ENCODE measurements around the gene TMEM86B.
"Not testable (repeated sequence)": the region's sequence is repeated elsewhere in the genome, so short reads cannot be mapped to it uniquely, and the experiment has no call there.

TMEM86B gene

DNA sequence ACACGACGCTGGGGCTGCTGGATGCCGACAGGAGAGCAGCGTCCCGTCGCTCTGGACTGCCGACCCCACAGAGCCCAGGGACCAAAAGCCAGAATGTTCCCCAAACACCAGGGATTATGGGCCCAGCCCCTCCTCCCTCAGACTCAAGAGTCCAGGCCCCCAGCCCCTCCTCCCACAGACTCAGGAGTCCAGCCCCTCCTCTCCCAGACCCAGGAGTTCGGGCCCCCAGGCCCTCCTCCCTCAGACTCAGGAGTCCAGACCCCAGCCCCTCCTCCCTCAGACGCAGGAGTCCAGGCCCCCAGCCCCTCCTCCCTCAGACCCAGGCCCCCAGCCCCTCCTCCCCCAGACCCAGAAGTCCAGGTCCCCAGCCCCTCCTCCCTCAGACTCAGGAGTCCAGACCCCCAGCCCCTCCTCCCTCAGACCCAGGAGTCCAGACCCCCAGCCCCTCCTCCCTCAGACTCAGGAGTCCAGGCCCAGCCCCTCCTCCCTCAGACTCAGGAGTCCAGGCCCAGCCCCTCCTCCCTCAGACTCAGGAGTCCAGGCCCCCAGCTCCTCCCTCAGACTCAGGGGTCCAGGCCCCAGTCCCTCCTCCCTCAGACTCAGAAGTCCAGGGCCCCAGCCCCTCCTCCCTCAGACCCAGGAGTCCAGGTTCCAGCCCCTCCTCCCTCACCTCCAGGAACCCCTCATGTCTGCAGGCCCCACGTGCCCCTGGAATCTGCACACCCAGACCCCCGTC lies 3.7 kb downstream of the TMEM86B start:
- not testable (repeated sequence) for H3K27me3 Mint-ChIP-seq, H3K9me3 Mint-ChIP-seq, DNase-seq, H3K4me3 Mint-ChIP-seq, ATAC-seq, H3K4me1 Mint-ChIP-seq
- Mint-ChIP-seq H3K36me3 (ENCODE audit: low read depth) (peaks cover 31% of the 10 kb centered on the region), H3K27ac (peak overlapping the region; percentile 39)

DNA sequence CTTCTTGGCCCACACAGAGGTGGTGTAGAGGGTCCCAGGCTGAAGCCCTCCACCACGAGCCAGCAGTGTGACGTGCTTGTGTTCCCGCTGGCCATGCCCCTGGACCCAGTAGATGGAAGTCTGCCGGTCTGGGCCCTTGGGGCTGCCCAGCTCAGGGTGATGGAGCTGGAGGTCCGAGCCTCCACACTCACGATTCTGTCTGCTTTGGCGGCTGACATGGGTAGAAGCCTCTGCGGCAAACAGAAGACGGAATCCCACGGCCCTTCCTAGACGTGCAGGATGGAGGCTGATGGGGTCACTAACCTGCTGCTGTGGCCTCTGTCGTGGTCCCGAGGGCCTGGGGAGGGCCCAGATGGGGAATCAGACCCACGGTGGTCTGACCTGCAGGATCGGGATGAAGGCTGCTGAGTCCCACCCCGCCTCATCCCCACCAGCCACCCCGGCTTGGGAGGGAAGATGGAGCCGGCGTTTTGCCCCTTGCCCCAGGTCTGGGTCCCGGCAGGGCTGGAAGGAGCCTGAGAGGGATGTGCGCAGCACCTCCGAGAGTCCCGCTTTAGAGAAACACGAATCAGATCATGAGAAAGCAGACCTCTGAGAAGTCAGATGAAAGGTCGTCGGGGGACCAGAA lies 4.4 kb downstream of the TMEM86B start:
- H3K27ac Mint-ChIP-seq: peak overlapping the region; percentile 39
- peaks cover 2% of the 10 kb centered on the region for H3K4me1 Mint-ChIP-seq
- no peaks in the 10 kb centered on the region for H3K27me3 Mint-ChIP-seq
- no peak overlapping the region for H3K4me3 Mint-ChIP-seq
- ATAC-seq (no peak), DNase-seq (no peak)
- peaks cover 4% of the 10 kb centered on the region for H3K9me3 Mint-ChIP-seq
- peaks cover 31% of the 10 kb centered on the region for H3K36me3 Mint-ChIP-seq (ENCODE audit: low read depth)

DNA sequence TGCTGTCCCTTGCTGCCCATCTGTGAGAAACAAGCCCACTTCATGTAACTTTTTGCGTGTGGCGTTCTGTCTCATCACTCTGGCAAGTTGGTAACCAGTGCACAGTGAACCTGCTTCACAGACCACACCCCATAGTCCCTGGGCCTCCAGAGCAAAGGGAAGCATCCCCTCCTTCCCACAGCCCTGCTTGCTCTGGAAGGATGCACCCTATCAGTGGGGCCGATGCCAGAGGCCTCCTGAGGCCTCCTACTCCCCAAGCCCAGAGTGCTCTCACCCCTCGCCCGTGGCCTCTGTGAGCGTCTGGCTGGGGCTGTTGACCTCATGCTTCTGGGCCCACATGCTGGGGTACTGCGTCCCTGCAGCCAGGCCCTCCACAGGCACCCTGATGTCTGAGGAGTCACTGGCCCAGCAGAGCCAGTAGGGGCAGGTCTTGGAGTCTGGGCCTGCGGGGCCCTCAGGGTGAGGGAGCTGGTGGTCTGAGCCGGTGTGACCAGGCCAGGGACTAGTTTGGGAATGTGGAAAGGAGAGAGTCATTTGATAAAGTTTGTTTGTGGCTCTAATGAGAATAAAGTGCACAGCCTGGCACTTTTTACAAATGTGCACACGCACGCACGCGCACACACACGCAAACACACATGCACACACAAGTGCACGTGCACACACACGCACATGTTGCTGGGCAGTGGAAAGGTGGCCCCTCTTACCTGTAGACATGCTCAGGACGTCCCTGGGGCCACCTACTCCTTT lies 5.1 kb downstream of the TMEM86B start:
- peaks cover 4% of the 10 kb centered on the region for H3K9me3 Mint-ChIP-seq
- H3K27ac Mint-ChIP-seq: no peak overlapping the region
- H3K36me3 Mint-ChIP-seq (ENCODE audit: low read depth): peaks cover 31% of the 10 kb centered on the region
- peaks cover 2% of the 10 kb centered on the region for H3K4me1 Mint-ChIP-seq
- H3K4me3 Mint-ChIP-seq: no peak overlapping the region
- no peaks in the 10 kb centered on the region for H3K27me3 Mint-ChIP-seq
- no peak for DNase-seq
- ATAC-seq: no peak

DNA sequence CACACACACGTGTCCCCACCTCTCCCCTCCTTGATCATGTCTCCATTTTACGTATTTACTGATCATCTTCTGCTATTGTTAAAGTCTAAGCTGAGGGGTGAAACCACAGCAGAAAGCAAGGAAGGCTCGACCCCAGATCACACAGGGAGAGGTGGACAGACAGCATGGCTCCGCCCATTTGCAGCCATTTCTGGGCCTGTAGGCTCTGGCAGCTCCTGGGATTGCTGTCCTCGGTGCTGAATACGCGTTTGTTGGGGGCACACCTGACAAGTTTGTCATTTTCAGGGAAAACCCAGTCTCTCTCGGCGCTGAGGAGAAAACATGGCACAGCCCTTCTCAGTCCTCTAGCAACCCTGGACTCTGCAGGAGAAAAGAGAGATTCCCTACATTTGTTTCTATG lies 8.0 kb downstream of the TMEM86B start:
- DNase-seq (no peak), ATAC-seq (no peak)
- H3K36me3 Mint-ChIP-seq (ENCODE audit: low read depth): peaks cover 18% of the 10 kb centered on the region
- H3K4me3 Mint-ChIP-seq: no peak overlapping the region
- H3K4me1 Mint-ChIP-seq: peaks cover 16% of the 10 kb centered on the region
- H3K27me3 Mint-ChIP-seq: peaks cover 8% of the 10 kb centered on the region
- peaks cover 9% of the 10 kb centered on the region for H3K9me3 Mint-ChIP-seq
- no peak overlapping the region for H3K27ac Mint-ChIP-seq

- H3K36me3 Mint-ChIP-seq (ENCODE audit: low read depth): peaks cover 18% of the 10 kb centered on the region
- H3K27me3 Mint-ChIP-seq: peaks cover 21% of the 10 kb centered on the region
- H3K4me3 Mint-ChIP-seq: peak overlapping the region; percentile 58
- H3K9me3 Mint-ChIP-seq: peaks cover 21% of the 10 kb centered on the region
- ATAC-seq (peak; percentile 87), DNase-seq (peak; percentile 58)
- peak overlapping the region; percentile 60 for H3K27ac Mint-ChIP-seq
- peaks cover 16% of the 10 kb centered on the region for H3K4me1 Mint-ChIP-seq
Observed at GRCh38 chr19:55216461-55217198, 11.9 kb downstream of the TMEM86B start.

DNA sequence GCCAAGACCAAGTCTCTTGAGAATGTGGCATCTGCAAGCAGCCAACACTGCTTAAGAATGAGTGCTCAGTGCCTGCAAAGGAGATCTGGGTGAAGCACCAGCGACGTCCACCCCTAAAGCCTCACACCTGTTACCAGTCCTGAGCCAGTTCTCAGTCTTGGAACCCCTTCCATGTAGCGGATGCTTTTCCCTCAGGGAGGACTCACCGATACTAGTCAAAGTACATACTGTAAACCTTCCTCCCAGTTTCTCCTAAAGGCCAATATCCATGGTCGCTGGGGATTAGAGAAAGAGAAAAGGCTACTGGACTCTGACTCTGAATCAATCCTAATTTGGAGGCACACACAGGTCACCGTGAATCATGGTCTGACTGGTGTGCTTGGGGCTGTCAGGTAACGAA lies 15.0 kb downstream of the TMEM86B start:
- no peak for DNase-seq
- ATAC-seq: no peak
- peaks cover 15% of the 10 kb centered on the region for H3K4me1 Mint-ChIP-seq
- no peak overlapping the region for H3K27ac Mint-ChIP-seq
- peaks cover 3% of the 10 kb centered on the region for H3K36me3 Mint-ChIP-seq (ENCODE audit: low read depth)
- H3K4me3 Mint-ChIP-seq: no peak overlapping the region
- H3K27me3 Mint-ChIP-seq: peaks cover 27% of the 10 kb centered on the region
- peaks cover 18% of the 10 kb centered on the region for H3K9me3 Mint-ChIP-seq

- Mint-ChIP-seq H3K9me3 (peaks cover 18% of the 10 kb centered on the region), H3K4me3 (no peak overlapping the region)
- ATAC-seq: no peak
Observed at GRCh38 chr19:55212447-55212846, 16.1 kb downstream of the TMEM86B start.

DNA sequence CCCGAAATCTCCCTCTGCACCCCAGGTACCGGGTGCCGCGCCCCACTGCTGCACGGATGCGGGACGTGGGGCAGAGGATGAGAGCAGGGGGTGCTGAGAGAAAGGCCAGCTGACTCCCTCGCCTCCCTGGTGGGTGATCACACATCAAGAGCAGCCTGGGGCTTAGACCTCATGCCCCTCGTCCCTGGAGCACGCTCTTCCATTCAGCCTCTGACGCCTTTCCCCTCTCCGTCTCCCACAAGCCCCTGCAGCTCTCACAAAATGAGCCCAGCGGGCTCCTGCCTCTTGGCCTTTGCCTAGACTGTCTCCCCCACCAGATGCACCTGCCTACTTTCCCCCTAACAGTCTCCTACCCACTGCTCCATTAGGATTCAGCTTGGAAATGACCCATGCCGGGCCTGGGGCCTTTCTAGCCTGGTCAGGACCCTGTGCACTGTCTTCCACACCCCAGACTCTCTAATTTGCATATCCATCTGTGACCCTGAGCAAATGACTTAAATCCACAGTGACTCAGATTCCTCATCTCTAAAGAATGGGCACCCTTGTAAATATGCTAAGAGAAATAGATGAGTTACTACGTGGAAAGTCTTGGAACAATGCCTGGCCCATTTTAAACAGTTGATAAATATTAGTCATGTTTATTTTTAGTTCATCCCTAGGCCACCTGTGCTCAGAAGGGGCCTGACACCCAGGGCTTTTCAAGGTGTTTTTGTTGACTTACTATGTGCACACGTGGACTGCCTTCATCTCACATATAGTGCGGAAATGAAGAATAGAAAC lies 18.7 kb downstream of the TMEM86B start:
- Mint-ChIP-seq H3K4me1 (peaks cover 3% of the 10 kb centered on the region), H3K27ac (no peak overlapping the region), H3K36me3 (ENCODE audit: low read depth) (peaks cover 3% of the 10 kb centered on the region), H3K4me3 (no peak overlapping the region), H3K9me3 (peaks cover 10% of the 10 kb centered on the region), H3K27me3 (peaks cover 35% of the 10 kb centered on the region)
- ATAC-seq (no peak), DNase-seq (no peak)

More at GRCh38 chr19:55212447-55212846, 16.1 kb downstream of the TMEM86B start:
- peaks cover 3% of the 10 kb centered on the region for H3K36me3 Mint-ChIP-seq (ENCODE audit: low read depth)
- peaks cover 27% of the 10 kb centered on the region for H3K27me3 Mint-ChIP-seq
- H3K27ac Mint-ChIP-seq: no peak overlapping the region
- H3K4me1 Mint-ChIP-seq: peaks cover 12% of the 10 kb centered on the region
- DNase-seq: peak; percentile 63

DNA sequence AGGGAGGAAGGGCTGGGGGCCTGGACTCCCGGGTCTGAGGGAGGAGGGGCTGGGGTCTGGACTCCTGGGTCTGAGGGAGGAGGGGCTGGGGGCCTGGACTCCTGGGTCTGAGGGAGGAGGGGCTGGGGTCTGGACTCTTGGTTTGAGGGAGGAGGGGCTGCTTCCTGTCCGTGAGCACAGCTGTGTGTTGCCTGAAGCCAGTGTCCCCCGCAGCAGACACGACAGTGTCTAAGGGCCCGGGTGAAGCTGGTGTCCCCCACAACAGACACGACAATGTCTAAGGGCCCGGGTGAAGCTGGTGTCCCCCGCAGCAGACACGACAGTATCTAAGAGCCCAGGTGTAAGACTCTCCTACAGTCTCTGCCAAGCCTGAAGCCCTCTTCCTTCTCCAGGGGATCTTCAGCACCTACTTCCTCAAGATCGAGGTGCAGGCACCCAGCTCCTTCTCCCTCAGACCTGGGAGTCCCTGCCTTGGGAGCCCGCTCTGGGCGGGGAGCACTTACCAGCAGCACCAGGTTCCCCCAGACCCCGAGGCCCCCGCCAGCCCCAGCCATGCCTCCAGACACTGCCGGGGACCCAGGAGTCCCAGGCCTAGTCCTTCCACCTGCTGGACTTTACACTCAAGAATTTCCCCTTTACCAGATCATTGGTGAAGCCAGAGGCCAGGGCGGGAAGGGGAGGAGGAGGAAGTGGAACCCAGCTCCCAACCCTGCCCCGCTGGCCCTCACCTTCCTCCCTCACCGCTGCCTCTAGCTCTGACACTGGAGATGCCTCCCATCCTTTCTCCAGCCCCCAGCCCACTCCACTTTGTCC lies 19.5 kb downstream of the TMEM86B start, which contains the start of gene PTPRH:
Gene PTPRH (minus strand): TSS at position 622 of the 813 bp plus-strand sequence. CDS start 68 bp downstream, at position 554.
- ATAC-seq (no peak), DNase-seq (no peak)
- peaks cover 3% of the 10 kb centered on the region for H3K4me1 Mint-ChIP-seq
- peaks cover 9% of the 10 kb centered on the region for H3K9me3 Mint-ChIP-seq
- H3K4me3 Mint-ChIP-seq: no peak within 1 kb of the TSS
- H3K27ac Mint-ChIP-seq: no peak within 1 kb of the TSS
- peaks cover 3% of the 10 kb centered on the region for H3K36me3 Mint-ChIP-seq (ENCODE audit: low read depth)
- peaks cover 38% of the 10 kb centered on the region for H3K27me3 Mint-ChIP-seq

GRCh38 chr19:55206664-55207500 lies 21.7 kb downstream of the TMEM86B start:
- ATAC-seq: peak; percentile 90
- Mint-ChIP-seq H3K9me3 (no peaks in the 10 kb centered on the region), H3K27me3 (peaks cover 38% of the 10 kb centered on the region), H3K36me3 (ENCODE audit: low read depth) (no peaks in the 10 kb centered on the region), H3K27ac (peak overlapping the region; percentile 47), H3K4me1 (peaks cover 3% of the 10 kb centered on the region), H3K4me3 (no peak overlapping the region)
- DNase-seq: peak; percentile 64

DNA sequence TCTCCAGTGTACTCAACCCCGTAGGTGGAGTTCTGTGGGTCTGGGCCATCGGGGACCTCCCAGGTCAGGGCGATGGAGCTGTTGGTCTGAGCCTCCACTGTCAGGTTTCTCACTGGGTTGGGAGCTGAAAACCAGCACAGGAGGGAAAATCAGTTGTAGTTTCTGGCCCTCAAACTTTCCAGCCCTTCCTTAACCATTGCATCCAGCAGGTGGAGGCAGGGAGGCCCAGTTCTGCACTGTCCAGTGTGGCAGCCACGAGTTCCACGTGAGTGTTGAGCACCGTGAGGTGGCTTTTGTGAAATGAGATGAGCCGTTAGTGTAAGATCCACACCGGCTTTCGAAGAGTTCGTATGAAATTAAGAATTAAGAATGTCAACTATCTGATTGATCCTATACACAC lies 26.4 kb downstream of the TMEM86B start:
- H3K27ac Mint-ChIP-seq; H3K4me3 Mint-ChIP-seq; DNase-seq; H3K36me3 Mint-ChIP-seq (ENCODE audit: low read depth); H3K4me1 Mint-ChIP-seq; H3K9me3 Mint-ChIP-seq; ATAC-seq: not testable (repeated sequence)
- H3K27me3 Mint-ChIP-seq: peaks cover 40% of the 10 kb centered on the region

GRCh38 chr19:55199620-55200204 lies 28.9 kb downstream of the TMEM86B start:
- H3K36me3 Mint-ChIP-seq (ENCODE audit: low read depth): no peaks in the 10 kb centered on the region
- ATAC-seq: no peak
- H3K27ac Mint-ChIP-seq: no peak overlapping the region

More at GRCh38 chr19:55199620-55200204, 28.9 kb downstream of the TMEM86B start:
- no peak overlapping the region for H3K4me3 Mint-ChIP-seq
- H3K4me1 Mint-ChIP-seq: no peaks in the 10 kb centered on the region
- no peak for DNase-seq
- no peaks in the 10 kb centered on the region for H3K9me3 Mint-ChIP-seq
- H3K27me3 Mint-ChIP-seq: peaks cover 20% of the 10 kb centered on the region
